Thymus (tissue), 11 donors: Measurements from ENCODE around the gene DAPK2. TPM values are rescaled to one million over a fixed set of nuclear protein-coding genes. Genes with fewer than 3 reads are reported as not detected.
"Not testable (repeated sequence)": the region's sequence is repeated elsewhere in the genome, so short reads cannot be mapped to it uniquely, and the experiment has no call there.

Experiments used
- DNase-seq, 9 donors: peaks; one replicate each; pipeline ENCODE4 v3.0.0-alpha.2; 2013; ENCODE audit warnings: low spot score in 9 of 9, low read depth in 6 of 9, missing footprints in 1 of 9
- H3K27ac ChIP-seq, 2 donors: one replicate each; pipeline ENCODE4 v1.5.1; 2013; ENCODE audit warnings: control low read depth in 1 of 2, low read depth in 1 of 2, low read length in 1 of 2, mild to moderate bottlenecking in 1 of 2, moderate library complexity in 1 of 2
- H3K27me3 ChIP-seq, 2 donors: one replicate each; pipeline ENCODE4 v1.5.1; 2013; ENCODE audit warnings: low read length in 1 of 2; ENCODE audit not compliant: control insufficient read depth in 2 of 2, insufficient read depth in 1 of 2
- H3K36me3 ChIP-seq, 2 donors: one replicate each; pipeline ENCODE4 v1.5.1; 2013; ENCODE audit warnings: low read length in 1 of 2, mild to moderate bottlenecking in 1 of 2, moderate library complexity in 1 of 2; ENCODE audit not compliant: control insufficient read depth in 2 of 2, insufficient read depth in 2 of 2
- H3K4me1 ChIP-seq, 2 donors: one replicate each; pipeline ENCODE4 v1.5.1; 2013; ENCODE audit warnings: low read length in 2 of 2; ENCODE audit not compliant: control insufficient read depth in 2 of 2, insufficient read depth in 2 of 2
- H3K4me3 ChIP-seq, 2 donors: one replicate each; pipeline ENCODE4 v1.5.1; 2013; ENCODE audit warnings: low read length in 2 of 2, control low read depth in 1 of 2, mild to moderate bottlenecking in 1 of 2
- H3K9me3 ChIP-seq, 2 donors: one replicate each; pipeline ENCODE4 v1.5.1; 2013; ENCODE audit warnings: low read length in 1 of 2, mild to moderate bottlenecking in 1 of 2; ENCODE audit not compliant: control insufficient read depth in 2 of 2, insufficient read depth in 1 of 2
- WGBS: extraction: QIAGEN DNeasy Blood & Tissue Kit; methylation state at CpG from one replicate; pipeline ENCODE4 v1.1.7; 2013; 5-methylcytosine and 5-hydroxymethylcytosine counted together
- polyA plus RNA-seq: library from polyadenylated mRNA; stranded (reverse); fragments of 200-250 nt; gene quantifications from one replicate; pipeline ENCODE4 v1.2.3, GENCODE V29; 2013
- total RNA-seq: library from RNA; stranded (reverse); fragments of 120-200 nt; gene quantifications from one replicate; pipeline ENCODE4 v1.2.4, GENCODE V29; 2013
- donor health status: healthy.

The DAPK2 gene
- total and polyA plus RNA-seq, 2 donors: 3.3 TPM

DNA sequence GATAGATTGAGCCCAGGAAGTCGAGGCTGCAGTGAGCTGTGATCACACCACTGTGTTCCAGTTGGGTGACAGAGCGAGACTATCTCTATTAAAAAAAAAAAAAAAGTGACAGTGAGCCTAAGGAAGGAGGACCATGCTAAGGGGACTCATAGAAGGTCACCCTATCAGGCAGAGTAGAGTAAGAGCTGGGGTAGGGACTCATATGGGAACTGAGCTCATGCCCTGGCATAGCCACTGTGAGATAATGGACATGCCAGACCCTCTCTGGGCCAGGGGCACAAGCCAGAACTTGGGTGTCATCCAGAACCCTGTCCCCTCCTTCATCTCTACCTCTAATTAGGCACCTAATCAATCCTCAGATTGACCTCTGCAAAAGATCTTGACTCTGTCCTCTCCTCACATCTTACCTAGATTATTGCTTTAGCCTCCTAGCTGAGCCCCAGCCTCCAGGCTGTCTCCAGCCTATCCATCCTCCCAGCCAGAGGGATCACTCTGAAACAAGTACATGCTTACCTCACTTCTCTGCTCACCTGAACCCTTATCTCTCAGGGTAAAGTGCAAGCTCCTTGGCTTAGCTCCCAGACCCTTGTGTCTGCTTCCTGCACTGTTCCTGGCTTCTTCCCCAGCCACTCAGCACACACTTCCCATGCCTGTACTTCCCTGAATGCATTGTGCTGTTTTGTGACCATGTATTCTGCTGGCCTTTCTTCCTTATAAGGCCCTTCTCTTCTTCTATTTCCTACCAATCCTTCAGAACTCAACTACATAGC lies 76.4 kb downstream of the DAPK2 start:
- DNase-seq: no peak
- Histone ChIP-seq H3K4me3 (no peak overlapping the region), H3K4me1 (peaks cover 6 to 11% of the 10 kb centered on the region in 2 donors), H3K27me3 (no peaks in the 10 kb centered on the region), H3K36me3 (no peaks in the 10 kb centered on the region), H3K9me3 (no peaks in the 10 kb centered on the region), H3K27ac (no peak overlapping the region)
- WGBS: 99% methylated on average over 2 of the region's 2 CpGs

DNA sequence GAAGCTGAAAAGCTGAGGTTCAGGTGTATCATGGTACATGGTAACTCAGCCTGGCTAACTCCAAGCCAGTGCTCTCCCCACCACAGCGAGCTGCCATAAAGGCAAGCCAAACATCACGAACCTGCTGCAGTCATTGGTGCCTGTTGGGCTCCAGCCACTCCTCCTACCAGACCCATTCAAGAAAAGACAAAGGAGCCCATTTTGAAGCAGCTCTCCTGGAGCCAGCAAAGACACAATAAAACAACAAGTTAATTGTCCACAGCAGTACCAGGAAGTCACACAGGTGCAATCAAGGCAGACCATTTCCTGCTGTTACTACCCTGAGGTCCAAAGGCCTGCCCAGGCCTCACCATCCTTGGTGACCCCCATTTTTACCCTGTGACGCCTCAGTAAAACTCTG lies 77.6 kb downstream of the DAPK2 start:
- DNase-seq: no peak
- H3K4me1 ChIP-seq: peaks cover 6 to 11% of the 10 kb centered on the region in 2 donors
- 99% methylated on average over 3 of the region's 3 CpGs for WGBS
- no peak overlapping the region for H3K4me3 ChIP-seq
- H3K27ac ChIP-seq: no peak overlapping the region
- no peaks in the 10 kb centered on the region for H3K27me3 ChIP-seq
- no peaks in the 10 kb centered on the region for H3K9me3 ChIP-seq
- no peaks in the 10 kb centered on the region for H3K36me3 ChIP-seq

DNA sequence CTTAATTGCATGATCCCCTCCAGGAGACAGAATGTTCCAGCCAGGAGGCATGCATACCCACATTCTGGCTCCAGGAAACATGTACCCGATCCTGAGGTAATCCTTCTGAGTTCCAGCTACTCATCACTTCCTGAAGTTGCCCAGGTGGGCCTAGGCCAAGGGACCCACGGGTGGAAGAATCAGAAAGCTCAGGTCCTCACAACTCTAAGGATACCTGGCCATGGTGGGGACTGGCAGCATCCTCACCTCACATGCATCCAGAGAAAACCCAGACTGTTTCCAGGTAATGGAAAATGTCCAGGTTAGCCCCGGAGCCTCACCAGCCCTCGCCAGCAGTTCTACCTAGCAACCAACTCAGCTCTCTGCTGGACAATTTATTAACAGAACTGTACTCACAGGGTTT lies 78.2 kb downstream of the DAPK2 start:
- 96% methylated on average over 4 of the region's 4 CpGs for WGBS
- Histone ChIP-seq H3K27me3 (no peaks in the 10 kb centered on the region), H3K27ac (no peak overlapping the region), H3K36me3 (no peaks in the 10 kb centered on the region), H3K4me1 (peaks cover 6 to 11% of the 10 kb centered on the region in 2 donors), H3K4me3 (no peak overlapping the region), H3K9me3 (no peaks in the 10 kb centered on the region)
- no peak for DNase-seq

DNA sequence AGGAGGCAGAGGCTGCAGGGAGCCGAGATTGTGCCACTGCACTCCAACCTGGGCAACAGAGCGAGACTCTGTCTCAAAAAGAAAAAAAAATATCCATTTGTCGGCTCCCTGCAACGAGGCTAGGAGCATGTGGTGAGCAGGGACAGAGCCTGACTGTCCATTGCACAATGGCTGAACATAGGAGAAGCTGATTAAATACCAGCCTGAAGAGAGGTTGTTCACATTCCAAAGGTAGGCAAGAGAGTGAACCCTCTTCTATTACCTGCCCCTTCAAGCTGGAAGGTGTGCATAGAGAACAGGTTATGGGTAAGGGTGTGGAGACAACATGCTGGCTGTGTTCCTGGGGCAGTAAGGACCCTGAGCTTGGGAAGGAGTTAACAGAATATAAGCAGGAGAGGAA lies 78.7 kb downstream of the DAPK2 start:
- Histone ChIP-seq H3K27me3 (no peaks in the 10 kb centered on the region), H3K36me3 (no peaks in the 10 kb centered on the region), H3K4me3 (no peak overlapping the region), H3K4me1 (peaks cover 6 to 11% of the 10 kb centered on the region in 2 donors), H3K9me3 (no peaks in the 10 kb centered on the region), H3K27ac (no peak overlapping the region)
- DNase-seq: no peak
- 99% methylated on average over 4 of the region's 4 CpGs for WGBS

DNA sequence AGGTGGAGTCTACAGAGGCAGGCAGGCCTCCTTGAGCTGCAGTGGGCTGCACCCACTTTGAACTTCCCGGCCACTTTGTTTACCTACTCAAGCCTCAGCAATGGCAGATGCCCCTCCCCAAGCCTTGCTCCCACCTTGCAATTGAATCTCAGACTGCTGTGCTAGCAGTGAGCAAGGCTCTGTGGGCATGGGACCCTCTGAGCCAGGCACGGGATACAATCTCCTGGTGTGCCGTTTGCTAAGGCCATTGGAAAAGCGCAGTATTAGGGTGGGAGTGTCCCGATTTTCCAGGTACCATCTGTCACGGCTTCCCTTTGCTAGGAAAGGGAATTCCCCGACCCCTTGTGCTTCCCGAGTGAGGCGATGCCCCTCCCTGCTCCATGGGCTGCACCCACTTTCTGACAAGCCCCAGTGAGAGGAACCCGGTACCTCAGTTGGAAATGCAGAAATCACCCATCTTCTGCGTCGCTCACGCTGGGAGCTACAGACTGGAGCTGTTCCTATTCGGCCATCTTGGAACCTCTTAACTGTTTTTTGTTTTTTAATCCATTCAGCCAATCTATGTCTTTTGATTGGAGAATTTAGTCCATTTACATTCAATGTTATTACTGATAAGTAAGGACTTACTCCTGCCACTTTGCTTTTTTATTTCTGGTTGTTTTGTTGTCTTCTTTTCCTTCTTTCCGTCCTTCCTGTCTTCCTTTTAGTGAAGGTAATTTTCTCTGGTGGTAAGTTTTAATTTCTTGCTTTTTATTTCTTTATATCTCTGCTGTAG lies 83.2 kb downstream of the DAPK2 start:
- H3K9me3 ChIP-seq, H3K4me3 ChIP-seq, H3K27ac ChIP-seq, H3K4me1 ChIP-seq, H3K36me3 ChIP-seq, H3K27me3 ChIP-seq, DNase-seq: not testable (repeated sequence)
- WGBS: 97% methylated on average over 15 of the region's 15 CpGs

DNA sequence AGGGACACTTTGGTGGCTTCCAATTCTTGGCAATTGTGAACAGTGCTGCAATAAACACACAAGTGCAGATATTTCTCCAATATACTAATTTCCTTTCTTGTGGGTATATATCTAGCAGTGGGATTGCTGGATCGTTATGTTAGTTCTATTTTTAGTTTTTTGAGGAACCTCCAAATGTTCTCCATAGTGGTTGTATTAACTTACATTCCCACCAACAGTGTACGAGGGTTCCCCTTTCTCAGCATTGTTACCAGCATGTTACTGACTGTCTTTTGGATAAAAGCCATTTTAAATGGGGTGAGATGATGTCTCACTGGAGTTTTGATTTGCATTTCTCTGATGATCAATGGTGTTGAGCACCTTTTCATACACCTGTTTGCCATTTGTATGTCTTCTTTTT lies 92.8 kb downstream of the DAPK2 start:
- no peak overlapping the region for H3K27ac ChIP-seq
- H3K9me3 ChIP-seq: no peaks in the 10 kb centered on the region
- H3K27me3 ChIP-seq: no peaks in the 10 kb centered on the region
- no peak overlapping the region for H3K4me3 ChIP-seq
- no peaks in the 10 kb centered on the region for H3K36me3 ChIP-seq
- peaks cover 0 to 2% of the 10 kb centered on the region in 2 donors for H3K4me1 ChIP-seq
- WGBS: 21% methylated on average over 2 of the region's 2 CpGs
- DNase-seq: no peak

DNA sequence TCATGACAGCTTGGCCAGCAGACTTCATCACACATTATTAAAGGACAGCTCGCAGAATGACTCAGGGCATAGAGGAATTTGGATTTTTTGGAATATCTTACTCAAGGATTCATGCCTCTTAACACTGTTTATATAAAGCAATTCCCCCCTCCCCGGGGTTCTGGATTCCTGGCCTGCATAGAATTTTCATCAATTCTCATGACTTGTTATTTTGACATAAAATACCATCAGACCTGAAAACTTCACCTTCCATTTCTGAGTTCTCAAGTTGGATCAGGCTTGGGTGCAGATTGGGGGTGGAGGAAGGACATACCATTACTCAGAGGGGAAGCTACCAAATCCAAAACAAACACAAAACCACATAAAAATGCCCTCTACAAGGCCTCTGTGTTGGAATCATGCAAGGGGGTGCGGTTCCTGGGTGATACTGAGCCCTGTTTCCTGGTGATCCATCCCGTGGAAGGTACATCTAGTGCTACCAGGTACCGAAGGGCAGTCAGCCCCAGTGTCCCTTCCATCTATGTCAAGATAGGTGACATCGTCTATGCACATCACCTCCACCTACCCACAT lies 95.3 kb downstream of the DAPK2 start:
- no peaks in the 10 kb centered on the region for H3K9me3 ChIP-seq
- 97% methylated on average over 6 of the region's 6 CpGs for WGBS
- H3K4me3 ChIP-seq: no peak overlapping the region
- H3K4me1 ChIP-seq: peaks cover 0 to 2% of the 10 kb centered on the region in 2 donors
- no peaks in the 10 kb centered on the region for H3K27me3 ChIP-seq
- H3K27ac ChIP-seq: no peak overlapping the region
- H3K36me3 ChIP-seq: no peaks in the 10 kb centered on the region
- DNase-seq: no peak

DNA sequence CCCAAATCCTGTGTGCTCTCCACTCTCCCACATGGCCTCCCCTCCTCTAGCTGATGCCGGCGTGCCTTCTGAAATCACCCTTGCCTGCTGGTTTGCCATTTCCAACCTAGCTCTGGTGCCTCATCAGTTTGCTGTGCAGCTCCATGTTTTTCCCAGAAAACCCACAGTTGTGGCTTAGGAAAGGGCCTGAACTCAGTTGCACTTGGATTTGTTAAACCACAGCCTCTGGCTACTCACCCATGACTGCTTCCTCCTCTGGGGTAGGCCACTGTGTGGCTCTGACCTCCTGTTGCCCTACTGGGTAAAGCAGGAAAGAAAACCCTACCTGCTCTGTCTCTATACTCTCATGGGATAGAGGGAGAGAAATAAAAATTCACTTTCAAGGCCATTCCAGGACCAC lies 97.3 kb downstream of the DAPK2 start:
- Histone ChIP-seq H3K4me1 (peaks cover 0 to 8% of the 10 kb centered on the region in 2 donors), H3K4me3 (no peak overlapping the region), H3K27ac (no peak overlapping the region), H3K36me3 (no peaks in the 10 kb centered on the region), H3K27me3 (no peaks in the 10 kb centered on the region), H3K9me3 (no peaks in the 10 kb centered on the region)
- no peak for DNase-seq
- 97% methylated on average over 2 of the region's 2 CpGs for WGBS

DNA sequence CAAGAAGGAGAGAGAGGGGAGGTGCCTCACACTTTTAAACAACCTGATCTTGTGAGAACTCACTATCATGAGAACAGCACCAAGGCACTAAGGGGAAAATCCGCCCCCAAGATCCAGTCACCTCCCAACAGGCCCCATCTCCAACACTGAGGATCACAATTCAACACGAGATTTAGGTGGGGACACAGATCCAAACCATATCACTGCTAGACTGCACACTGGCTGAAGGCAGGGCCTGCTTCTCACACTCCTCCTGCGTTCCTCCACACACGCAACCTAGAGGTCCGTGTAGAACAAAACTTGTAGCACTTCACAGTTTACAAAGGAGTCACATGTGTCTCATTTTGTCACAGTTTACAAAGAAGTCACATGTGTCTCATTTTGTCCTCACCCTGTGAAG lies 97.8 kb downstream of the DAPK2 start:
- no peak overlapping the region for H3K4me3 ChIP-seq
- peaks cover 0 to 8% of the 10 kb centered on the region in 2 donors for H3K4me1 ChIP-seq
- no peaks in the 10 kb centered on the region for H3K27me3 ChIP-seq
- H3K27ac ChIP-seq: no peak overlapping the region
- no peaks in the 10 kb centered on the region for H3K36me3 ChIP-seq
- DNase-seq: no peak
- H3K9me3 ChIP-seq: no peaks in the 10 kb centered on the region
- WGBS: 97% methylated on average over 5 of the region's 5 CpGs
